OCI-M2 (cell line): Measurements from ENCODE around the gene SMIM10L2A.
"Not testable (repeated sequence)": the region's sequence is repeated elsewhere in the genome, so short reads cannot be mapped to it uniquely, and the experiment has no call there.

Source experiments
- DNase-seq: peaks from one replicate; lab custom pipeline; 2025; ENCODE audit not compliant: unreplicated experiment; lab: John Stamatoyannopoulos, UW

The SMIM10L2A gene

DNA sequence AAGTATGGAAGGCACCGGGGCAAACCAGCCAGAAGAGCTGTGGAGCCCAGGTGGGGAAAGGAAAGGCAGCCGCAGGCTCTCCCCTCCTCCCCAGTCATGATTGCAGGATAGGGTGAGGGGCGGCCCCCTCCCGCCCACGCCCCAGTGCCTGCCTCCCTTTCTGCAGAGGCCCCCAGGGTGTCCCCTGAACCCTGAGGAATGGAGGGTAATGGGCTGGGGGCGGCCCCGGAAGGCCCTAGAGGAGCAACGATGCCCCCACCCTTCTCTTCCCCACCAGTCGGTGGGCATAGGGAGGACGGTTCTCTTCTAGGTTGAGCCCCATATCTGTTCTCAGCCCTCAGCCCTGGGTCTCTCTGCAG is 1.0 kb downstream of the SMIM10L2A start:
- DNase-seq, result not testable (repeated sequence)

DNA sequence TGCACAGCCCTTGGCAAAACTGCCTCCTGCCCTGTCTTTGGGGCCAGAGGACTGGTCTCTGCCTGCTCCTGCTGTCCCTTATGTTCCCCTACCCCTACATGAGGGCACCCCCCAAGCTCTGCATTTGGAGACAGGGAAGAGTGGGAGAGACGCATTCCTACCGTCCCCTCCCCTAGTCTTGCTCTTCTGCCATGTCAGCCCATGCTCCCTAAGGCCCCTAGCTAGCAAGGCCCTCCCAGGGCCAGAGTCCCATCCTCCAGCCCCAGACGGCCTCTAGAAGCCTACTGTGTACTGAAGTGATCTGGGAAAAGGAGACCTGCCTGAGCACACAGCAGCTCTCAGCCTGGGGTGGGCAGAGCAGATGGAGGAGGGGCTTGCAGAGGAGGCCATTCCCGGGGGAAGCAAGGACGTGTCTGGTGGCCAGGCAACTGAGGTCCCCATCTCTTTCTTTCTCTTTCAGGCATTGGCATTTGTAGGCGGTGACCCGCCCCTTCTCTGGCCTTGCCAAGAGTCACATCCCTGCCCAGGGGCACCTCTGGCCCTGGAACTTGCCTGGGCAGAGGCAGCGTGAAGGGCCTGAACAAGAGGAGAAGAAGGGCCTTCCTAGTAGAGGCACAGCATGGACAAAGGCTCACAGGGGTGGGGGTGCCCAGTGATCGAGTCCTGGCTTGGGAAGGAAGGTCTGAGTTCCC is 1.6 kb downstream of the SMIM10L2A start:
- not testable (repeated sequence) for DNase-seq

DNA sequence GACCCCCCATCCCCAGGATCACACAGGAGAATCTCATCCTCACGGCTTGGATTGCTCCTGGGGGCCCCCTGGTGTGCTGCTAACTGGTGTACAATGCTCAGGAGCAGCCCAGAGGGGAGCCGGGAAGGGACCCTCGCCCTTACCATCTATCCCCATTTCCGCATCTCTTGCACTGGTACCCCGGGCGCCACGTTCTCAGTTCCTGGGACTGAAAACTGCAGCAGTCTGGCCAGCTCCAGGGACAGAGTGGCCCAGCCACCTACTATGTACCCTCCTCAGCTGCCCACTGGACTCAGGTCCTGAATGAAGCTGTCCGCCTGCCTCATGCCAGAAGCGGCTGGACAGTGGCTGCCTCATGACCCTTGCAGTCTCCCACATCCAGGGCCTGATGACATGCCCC is 2.7 kb downstream of the SMIM10L2A start:
- no peak for DNase-seq

DNA sequence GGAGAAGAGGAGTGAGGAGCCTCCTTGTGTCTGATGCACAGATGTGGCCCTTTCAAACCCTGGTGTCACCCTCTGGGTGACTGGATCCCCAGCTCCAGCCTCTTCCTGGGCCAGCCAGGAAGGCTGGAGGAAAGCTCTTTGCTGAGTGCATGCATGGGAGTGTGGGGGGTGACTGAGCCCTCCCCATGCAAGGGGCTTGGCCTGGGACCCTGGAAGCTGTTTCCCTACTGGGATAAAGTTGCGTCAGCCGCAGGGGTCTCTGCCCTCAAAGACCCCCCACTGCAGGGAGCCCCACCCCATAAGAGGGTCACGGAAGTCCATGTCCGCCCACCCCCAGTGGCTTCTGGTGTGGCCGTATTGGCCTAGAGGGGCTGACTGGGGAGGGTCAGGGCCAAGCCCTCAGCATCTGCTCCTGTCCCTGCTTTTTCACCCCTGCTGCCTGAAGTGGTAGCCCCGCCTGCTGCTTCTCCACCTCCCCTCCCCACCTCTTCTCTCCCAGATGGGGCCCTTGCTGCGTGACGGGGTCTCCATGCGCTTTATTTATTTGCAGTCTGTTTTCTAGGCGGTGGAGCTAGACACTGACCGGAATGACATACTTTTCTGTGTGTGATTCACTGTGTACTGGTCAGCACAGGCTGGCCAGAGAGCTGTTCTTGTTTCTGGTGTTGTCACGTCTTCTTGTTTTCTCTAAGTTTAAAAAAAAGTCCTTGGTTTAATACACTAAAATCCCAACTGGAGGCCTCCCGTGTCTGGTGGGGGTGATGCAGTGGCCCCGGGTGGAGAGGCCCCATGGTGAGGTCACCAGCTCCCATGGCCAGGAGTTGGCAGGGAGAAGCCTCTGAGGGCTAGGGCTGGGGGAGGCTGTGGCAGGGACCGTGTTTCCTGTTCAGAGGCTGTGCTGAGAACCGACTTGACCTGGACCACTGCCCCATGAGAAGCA is 3.6 kb downstream of the SMIM10L2A start:
- no peak for DNase-seq

DNA sequence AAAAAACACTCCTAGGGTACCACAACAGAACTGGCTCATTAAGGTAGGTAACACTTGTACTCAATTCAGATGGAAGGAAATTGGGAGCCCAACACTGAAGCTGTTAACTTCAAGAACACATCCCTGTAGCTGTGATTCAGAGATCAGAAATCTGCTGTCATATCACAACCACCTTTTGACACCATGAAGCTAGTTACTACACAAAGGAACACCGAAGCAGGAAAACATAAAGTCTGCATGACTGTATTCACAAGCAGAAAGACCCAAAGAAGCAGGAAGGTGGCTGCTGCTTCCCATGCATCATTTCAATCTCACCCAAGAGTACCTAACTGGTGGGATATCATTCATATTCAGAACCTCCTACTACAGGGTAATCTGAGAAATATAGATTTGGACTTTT is 7.7 kb downstream of the SMIM10L2A start:
- no peak for DNase-seq

DNA sequence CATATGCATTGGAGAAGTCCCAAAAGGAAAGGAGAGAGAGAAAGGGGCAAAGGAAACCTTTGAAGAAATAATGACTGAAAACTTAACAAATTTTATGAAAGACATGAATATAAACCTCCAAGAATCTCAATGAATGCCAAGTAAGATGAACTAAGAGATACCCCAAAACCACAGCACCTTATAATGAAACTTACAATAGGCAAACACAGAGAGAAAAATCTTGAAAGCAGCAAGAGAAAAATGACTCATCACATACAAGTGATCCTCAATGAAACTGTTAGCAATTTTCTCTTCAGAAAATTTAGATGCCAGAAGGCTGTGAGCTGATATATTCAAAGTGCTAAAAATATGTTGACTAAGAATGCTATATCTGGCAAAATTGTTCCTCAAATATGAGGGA is 10.1 kb downstream of the SMIM10L2A start:
- no peak for DNase-seq

DNA sequence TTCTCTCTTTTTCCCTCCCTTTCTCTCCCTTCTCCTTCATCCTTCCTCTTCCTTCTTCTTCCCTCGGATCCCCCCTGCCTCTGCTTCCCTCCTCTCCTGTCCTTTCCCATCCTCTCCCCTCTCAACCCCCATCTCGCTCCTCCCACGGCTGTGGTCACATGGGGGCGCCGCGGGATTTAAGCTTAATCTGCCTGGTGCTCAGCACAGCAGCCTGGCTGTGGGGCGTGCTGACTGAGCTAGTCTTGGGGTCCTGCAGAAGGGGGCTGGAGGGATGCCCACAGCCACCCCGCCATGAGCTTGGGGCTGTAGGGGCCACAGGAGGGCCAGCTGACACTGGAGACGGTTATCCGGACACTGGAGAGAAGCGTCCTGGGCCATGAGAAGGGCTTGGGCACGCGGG is 10.7 kb downstream of the SMIM10L2A start:
- DNase-seq, result no peak

DNA sequence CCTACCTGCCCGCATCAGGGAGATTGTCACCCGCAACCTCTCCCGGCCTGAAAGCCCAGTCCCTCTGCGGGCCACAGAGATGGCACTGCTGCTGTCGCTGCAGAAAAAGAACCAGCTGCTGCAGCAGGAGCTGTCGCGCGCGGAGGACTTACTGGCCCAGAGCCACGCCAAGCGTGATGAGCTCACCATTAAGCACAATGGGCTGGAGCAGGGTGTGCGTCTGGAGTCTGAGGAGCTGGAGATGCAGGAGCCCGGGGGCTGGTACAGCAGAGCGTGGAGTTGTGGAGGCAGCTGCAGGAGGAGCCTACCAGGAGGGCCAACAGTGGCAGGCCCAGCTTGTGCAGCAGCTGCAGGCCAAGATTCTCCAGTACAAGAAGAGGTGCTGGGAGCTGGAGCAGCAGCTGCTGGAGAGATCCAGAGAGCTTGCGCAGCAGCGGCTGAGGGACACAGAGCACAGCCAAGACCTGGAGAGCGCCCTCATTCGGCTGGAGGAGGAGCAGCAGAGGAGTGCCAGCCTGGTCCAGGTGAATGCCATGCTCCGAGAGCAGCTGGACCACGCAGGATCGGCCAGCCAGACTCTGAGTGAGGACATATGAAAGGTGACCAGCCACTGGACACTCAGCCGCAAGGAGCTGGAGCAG is 11.3 kb downstream of the SMIM10L2A start:
- DNase-seq, result no peak

DNA sequence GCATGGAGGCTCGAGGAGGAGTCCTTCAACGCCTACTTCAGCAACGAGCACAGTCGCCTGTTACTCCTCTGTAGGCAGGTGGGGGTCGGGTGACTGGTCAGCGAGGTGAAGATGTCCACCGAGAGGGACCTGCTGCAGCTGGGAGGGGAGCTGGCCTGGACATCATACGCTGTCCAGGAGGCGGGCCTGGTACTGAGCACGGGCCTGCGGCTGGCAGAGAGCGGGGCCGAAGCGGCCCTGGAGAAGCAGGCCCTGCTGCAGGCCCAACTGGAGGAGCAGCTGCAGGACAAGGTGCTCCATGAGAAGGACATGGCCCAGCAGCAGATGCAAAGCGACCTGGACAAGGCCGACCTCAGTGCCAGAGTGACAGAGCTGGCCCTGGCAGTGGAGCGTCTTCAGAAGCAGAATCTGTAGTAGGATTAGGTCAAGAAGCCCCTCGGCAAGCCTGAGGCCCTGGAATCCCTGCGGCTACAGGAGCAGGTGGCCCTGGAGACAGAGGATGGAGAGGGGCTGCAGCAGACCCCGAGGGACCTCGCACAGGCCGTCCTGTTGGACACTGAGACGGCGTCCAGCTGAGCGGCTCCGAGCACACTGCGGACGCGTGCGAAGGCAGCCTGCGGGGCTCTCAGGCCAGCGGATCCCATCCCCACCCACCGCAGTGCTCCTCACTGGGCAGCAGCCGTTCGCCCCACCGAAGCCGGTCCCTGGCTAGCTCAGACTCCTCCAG is 11.9 kb downstream of the SMIM10L2A start:
- no peak for DNase-seq

DNA sequence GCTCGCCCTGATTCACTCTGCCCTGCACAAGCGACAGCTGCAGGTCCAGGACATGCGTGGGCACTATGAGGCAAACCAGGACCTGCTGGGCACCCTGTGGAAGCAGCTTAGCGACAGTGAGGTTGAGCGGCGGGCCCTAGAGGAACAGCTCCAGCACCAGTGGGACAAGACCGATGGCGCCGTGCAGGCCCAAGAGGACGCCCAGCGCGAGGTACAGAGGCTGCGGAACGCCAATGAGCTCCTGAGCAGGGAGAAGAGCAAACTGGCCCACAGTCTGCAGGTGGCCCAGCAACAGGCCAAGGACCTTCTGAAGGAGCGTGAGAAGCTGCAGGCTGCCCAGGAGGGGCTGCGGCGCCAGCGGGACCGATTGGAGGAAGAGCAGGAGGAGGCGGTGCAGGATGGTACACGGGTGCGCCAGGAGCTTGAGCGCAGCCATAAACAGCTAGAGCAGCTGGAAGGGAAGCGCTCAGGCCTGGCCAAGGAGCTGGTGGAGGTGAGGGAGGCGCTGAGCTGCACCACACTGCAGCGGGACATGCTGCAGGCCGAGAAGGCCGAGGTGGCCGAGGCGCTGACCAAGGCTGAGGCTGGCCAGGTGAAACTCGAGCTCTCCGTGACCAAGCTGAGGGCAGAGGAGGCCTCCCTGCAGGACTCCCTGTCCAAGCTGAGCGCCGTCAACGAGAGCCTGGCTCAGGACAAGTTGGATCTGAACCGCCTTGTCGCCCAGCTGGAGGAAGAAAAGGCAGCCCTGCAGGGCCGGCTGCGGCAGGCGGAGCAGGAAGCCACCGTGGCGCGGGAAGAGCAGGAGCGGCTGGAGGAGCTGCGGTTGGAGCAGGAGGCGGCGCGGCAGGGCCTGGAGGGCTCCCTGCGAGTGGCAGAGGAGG is 12.8 kb downstream of the SMIM10L2A start:
- DNase-seq, result no peak

DNA sequence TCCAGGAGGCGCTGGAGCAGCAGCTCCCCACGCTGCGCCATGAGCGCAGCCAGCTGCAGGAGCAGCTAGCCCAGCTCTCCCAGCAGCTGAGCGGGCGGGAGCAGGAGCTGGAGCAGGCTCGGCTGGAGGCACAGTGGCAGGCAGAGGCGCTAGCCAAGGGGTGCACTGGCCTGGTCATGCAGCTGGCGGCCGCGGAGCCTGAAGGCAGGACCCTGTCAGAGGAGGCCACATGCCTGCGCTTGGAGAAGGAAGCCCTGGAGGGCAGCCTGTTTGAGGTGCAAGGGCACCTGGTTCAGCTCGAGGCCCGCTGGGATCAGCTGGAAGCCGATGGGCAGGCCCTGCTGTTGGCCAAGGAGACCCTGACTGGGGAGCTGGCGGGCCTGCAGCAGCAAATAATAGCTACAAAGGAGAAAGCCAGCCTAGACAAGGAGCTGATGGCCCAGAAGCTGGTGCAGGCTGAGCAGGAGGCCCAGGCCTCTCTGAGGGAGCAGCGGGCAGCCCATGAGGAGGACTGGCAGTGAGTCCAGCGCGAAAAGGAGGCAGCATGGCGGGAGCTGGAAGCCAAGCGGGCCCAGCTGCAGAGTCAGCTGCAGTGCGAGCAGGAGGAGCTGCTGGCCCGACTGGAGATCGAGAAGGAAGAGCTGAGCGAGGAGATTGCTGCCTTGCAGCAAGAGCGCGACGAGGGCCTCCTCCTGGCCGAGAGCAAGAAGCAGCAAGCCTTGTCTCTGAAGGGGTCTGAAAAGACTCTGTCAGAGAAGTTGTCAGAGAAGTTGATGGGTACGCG is 13.6 kb downstream of the SMIM10L2A start:
- DNase-seq, result no peak

DNA sequence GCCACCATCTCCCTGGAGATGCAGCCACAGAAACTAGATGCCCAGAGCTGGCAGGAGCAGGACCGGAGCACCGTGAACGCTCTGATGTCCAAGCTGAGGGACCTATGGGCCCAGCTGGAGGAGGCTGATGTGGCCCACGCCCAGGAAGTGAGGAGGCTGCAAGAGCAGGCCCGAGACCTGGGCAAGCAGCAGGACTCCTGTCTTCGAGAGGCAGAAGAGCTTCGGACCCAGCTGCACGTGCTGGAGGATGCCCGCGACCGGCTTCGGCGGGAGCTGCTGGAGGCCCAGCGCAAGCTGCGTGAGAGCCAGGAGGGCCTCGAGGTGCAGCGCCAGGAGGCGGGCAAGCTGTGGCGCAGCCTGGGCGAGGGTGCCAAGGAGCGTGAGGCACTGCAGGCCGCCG is 14.2 kb downstream of the SMIM10L2A start:
- no peak for DNase-seq

DNA sequence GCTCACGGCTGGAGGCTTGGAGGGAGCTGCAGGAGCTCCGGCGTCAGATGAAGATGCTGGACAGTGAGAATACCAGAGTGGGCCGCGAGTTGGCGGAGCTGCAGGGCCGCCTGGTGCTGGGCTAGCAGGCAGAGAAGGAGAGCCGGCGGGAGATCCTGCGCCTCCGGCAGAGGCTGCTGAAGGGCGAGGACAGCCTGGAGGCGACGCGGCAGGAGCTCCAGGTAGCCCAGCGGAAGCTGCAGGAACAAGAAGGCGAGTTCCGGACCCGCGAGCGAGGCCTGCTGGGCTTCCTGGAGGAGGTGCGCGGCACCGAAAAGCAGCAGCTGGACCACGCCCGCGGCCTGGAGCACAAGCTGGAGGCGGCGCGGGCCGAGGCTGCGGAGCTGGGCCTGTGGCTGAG is 14.7 kb downstream of the SMIM10L2A start:
- DNase-seq, result no peak

DNA sequence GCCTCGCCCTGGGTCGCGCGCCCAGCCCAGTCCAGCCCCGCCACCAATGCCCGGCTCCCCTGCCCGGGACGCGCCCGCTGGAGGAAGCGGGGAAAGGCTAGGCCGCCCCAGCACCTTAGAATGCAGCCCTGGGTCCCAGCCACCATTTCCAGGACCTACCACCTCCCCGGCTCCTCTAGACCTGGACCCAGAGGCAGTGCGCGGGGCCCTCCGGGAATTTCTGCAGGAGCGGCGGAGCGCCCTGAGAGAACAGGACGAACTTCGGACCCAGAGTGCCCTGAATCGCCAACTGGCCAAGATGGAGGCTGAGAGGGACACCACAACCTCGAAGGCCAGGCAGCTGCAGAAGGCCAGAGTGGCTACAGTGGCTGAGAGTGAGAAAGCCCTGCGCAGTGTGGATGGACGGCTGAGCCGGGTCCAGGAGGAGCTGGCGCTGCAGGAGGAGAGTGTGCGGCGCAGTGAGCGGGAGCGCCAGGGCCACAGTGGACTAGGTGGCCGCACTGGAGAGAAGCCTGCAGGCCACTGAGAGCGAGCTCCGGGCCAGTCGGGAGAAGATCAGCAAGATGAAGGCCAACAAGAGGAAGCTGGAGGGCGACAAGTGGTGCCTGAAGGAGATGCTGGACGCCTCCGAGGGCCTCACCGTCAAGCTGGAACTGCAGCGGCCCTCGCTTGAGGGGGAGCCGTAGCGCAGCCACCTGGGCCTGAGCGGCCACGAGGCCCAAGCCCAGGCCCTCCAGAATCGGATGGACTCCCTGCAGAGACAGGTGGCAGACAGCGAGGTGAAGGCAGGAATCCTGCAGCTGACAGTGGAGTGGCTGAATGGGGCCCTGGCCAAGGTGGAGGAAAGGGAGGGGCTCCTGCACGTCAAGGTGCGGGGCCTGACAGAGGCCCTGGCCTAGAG is 15.5 kb downstream of the SMIM10L2A start:
- no peak for DNase-seq

DNA sequence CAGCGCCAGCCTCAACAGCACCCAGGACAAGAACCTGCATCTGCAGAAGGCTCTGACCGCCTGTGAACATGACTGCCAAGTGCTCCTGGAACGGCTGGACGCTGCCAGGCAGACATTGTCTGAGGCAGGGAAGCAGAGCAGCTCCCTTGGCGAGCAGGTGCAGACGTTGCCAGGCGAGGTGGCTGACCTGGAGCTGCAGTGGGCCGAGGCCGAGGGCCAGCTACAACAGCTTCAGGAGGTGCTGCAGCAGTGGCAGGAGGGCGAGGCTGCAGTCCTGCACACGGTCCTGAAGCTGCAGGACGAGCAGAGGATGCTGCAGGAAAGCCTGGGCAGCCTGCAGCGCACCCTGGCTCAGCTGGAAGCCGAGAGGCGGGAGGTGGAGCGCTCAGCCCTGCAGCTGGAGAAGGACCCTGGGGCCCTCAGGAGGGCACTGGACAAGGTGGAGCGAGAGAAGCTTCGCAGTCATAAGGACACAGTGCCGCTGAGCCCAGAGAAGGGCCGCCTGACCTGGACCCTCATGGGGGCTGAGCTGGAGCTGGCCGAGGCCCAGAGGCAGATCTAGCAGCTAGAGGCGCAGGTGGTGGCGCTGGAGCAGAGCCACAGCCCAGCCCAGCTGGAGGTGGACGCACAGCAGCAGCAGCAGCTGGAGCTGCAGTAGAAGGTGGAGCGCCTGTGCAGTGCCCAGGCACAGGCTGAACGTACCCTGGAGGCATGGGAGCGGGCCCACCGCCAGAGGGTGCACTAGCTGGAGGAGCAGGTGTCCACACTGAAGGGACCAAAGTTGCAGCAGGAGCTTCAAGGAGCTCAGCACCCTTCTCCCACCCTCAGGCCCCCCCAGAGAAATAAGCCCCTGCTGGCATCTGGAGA is 16.4 kb downstream of the SMIM10L2A start:
- no peak for DNase-seq

DNA sequence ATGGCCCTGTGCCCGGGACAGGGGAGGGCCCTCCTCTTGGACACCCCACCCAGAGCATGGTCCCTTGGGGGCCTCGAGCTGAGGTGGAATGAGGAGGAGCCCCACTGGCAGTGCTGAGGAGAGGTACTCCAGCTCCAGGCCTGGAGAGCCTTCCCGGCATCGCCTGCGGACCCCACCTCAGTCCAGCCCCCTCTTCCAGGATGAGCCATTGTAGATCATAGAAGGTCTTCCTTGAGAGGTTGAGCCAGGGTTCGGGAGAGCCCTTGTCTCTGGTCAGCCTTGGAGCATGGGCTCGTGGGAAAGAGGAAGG is 16.9 kb downstream of the SMIM10L2A start:
- DNase-seq, result no peak

DNA sequence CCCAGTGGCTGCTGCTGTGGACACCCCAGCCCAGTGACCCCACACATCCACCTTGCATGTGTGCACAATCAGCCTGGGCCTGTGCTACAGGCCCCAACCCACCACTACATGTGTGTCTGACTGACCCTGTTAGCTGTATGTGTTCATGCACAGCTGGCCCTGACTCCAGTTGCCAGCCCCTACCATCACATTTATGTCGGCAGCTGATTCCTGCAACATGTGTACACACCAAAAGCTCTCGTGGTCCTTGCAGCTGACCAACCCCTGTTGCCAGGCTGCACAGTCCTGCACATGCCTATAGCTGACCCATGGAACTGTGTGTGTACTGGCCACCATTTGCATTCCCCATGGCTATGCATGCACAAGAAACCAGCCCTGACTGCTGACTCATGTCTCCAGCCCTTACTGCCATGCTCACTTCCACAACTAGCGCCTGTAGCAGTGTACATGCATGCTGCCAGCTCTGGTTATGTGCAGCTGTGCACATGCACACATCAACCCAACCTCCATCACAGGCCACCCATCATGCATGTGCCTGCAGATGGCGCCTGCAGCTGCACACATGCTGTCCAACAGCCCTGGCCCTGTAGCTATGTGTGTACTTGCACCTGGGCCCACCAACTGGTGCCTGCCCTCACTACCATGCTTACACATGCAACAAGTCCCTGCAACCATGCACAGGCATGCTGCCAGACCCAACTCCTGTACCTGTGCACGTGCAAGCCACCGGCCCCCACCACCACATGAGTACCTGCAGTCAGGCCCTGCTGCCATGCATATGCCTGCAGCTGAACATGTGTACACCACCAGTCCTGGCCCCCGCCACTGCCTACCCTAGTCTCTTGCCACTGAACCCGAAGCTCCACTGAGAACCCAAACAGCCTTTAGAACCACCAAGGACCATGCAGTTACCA is 28.1 kb downstream of the SMIM10L2A start:
- no peak for DNase-seq
